HepG2 (cell line): ENCODE measurements around the gene DLG4. TPM values are rescaled to one million over a fixed set of nuclear protein-coding genes. Genes with fewer than 3 reads are reported as not detected.

ENCODE experiments used
- CEBPG ChIP-seq: IDR thresholded peaks from 2 replicates; pipeline ENCODE4 v1.6.1; 2016
- GATAD2A ChIP-seq: IDR thresholded peaks from 2 replicates; pipeline ENCODE4 v1.6.1; 2016
- JARID2 ChIP-seq: sonication (generic); formaldehyde crosslinking; IDR thresholded peaks from 2 replicates; pipeline ENCODE4 v1.8.1; 2023; ENCODE audit warnings: missing genetic modification reagents, inconsistent platforms; ENCODE audit not compliant: insufficient replicate concordance
- NCOR1 ChIP-seq: fragments of 200-600 bp; sonication (generic); IDR thresholded peaks from 2 replicates; pipeline ENCODE4 v1.7.0; 2017; ENCODE audit warnings: antibody characterized with exemption, low read length, borderline replicate concordance
- NR2F6 ChIP-seq, 2 experiments: IDR thresholded peaks; 2 replicates each; pipeline ENCODE4 v1.6.1; 2016; ENCODE audit warnings: antibody characterized with exemption in 1 of 2, mild to moderate bottlenecking in 1 of 2
- ZFAT ChIP-seq: sonication (generic); formaldehyde crosslinking; conservative IDR thresholded peaks from 2 replicates; pipeline ENCODE4 v1.8.1; 2023; ENCODE audit warnings: missing genetic modification reagents, inconsistent platforms
- ZNF605 ChIP-seq: sonication (generic); formaldehyde crosslinking; IDR thresholded peaks from 2 replicates; pipeline ENCODE4 v1.8.0; 2022; ENCODE audit warnings: mild to moderate bottlenecking, missing genetic modification reagents
- ZNF850 ChIP-seq: sonication (generic); formaldehyde crosslinking; conservative IDR thresholded peaks from 2 replicates; pipeline ENCODE4 v1.9.0; 2021; ENCODE audit warnings: mild to moderate bottlenecking, missing genetic modification reagents
- polyA plus RNA-seq, 8 experiments: library from polyadenylated mRNA; depleted of rRNA in 3 of 8; stranded (reverse) in 7 of 8; unstranded in 1 of 8; fragments of >200 nt; fragmentation: Illumina TruSeq in 4 of 8; extraction: Trizol in 4 of 8; gene quantifications; 2 replicates each; pipeline versions ENCODE4 v1.2.1 to v1.2.3, GENCODE V29; 2011 to 2016; ENCODE audit warnings: low read depth in 4 of 8, missing spikeins in 1 of 8, mixed read lengths in 1 of 8; ENCODE audit not compliant: insufficient read depth in 1 of 8
- total RNA-seq, 5 experiments: library from RNA; depleted of rRNA; stranded (reverse); fragments of >200 nt; fragmentation: Illumina TruSeq; extraction: Trizol; gene quantifications; 2 replicates each; pipeline ENCODE4 v1.2.3, GENCODE V29; 2016; ENCODE audit warnings: low read depth in 1 of 5
- TF ChIP-seq, protein P1 (sequence below): sonication (generic); formaldehyde crosslinking; IDR thresholded peaks from 2 replicates; pipeline ENCODE4 v1.5.0; 2020; ENCODE audit warnings: mild to moderate bottlenecking, missing genetic modification reagents, borderline replicate concordance
- TF ChIP-seq, protein P2 (sequence below): sonication (generic); formaldehyde crosslinking; IDR thresholded peaks from 2 replicates; pipeline ENCODE4 v1.8.1; 2023; ENCODE audit warnings: mild to moderate bottlenecking, missing genetic modification reagents
- TF ChIP-seq, protein P3 (sequence below): sonication (generic); formaldehyde crosslinking; IDR thresholded peaks from 2 replicates; pipeline ENCODE4 v1.8.1; 2022; ENCODE audit warnings: low read depth, mild to moderate bottlenecking, missing genetic modification reagents
- TF ChIP-seq, protein P4 (sequence below): sonication (generic); formaldehyde crosslinking; IDR thresholded peaks from 2 replicates; pipeline ENCODE4 v1.8.0; 2022; ENCODE audit warnings: mild to moderate bottlenecking, missing genetic modification reagents, moderate library complexity

DLG4 gene
- total and polyA plus RNA-seq, 2 of the 13 experiments (the other 11 are each of a cell fraction or from before 2014, with no cell fraction given), result 0.71 to 4.3 TPM

DNA sequence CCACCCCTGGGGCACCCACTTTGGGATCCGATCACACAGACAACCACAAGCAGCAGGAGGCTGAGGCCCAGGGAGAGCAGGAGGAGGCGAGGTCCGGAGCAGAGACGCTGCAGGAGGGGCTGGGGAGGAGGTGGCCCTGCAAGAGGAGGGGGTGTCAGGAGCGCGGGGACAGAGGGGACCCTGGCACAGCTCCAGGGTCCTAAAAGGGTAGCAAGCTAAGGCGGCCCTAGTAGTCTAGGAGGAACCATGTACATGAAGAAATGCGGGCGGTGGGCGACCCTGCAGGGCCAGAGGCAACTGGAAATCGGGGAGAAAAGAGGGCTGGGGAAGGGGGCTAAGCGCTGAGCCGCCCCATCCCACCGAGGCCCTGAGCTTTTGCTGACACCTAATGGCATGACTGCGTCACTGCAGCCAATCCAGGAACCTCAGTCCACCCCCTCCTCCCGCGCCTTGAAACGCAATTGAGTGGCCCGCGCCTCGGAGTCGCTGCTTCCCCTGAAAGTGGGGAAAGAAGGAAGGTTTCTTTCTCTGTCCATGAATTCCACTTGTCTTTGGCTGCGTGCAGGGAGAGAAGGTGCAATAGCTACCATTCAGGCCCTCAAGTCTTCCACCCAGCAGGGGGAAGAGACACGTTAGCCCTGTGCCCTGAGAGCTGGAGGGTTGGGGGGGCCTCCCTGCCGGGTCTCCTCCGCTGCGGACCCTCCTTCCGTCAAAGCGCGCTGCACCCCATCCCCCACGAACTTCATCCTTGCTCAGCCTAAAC, 42.3 kb downstream of the DLG4 start (continued):
- TF ChIP-seq, protein P1, sequence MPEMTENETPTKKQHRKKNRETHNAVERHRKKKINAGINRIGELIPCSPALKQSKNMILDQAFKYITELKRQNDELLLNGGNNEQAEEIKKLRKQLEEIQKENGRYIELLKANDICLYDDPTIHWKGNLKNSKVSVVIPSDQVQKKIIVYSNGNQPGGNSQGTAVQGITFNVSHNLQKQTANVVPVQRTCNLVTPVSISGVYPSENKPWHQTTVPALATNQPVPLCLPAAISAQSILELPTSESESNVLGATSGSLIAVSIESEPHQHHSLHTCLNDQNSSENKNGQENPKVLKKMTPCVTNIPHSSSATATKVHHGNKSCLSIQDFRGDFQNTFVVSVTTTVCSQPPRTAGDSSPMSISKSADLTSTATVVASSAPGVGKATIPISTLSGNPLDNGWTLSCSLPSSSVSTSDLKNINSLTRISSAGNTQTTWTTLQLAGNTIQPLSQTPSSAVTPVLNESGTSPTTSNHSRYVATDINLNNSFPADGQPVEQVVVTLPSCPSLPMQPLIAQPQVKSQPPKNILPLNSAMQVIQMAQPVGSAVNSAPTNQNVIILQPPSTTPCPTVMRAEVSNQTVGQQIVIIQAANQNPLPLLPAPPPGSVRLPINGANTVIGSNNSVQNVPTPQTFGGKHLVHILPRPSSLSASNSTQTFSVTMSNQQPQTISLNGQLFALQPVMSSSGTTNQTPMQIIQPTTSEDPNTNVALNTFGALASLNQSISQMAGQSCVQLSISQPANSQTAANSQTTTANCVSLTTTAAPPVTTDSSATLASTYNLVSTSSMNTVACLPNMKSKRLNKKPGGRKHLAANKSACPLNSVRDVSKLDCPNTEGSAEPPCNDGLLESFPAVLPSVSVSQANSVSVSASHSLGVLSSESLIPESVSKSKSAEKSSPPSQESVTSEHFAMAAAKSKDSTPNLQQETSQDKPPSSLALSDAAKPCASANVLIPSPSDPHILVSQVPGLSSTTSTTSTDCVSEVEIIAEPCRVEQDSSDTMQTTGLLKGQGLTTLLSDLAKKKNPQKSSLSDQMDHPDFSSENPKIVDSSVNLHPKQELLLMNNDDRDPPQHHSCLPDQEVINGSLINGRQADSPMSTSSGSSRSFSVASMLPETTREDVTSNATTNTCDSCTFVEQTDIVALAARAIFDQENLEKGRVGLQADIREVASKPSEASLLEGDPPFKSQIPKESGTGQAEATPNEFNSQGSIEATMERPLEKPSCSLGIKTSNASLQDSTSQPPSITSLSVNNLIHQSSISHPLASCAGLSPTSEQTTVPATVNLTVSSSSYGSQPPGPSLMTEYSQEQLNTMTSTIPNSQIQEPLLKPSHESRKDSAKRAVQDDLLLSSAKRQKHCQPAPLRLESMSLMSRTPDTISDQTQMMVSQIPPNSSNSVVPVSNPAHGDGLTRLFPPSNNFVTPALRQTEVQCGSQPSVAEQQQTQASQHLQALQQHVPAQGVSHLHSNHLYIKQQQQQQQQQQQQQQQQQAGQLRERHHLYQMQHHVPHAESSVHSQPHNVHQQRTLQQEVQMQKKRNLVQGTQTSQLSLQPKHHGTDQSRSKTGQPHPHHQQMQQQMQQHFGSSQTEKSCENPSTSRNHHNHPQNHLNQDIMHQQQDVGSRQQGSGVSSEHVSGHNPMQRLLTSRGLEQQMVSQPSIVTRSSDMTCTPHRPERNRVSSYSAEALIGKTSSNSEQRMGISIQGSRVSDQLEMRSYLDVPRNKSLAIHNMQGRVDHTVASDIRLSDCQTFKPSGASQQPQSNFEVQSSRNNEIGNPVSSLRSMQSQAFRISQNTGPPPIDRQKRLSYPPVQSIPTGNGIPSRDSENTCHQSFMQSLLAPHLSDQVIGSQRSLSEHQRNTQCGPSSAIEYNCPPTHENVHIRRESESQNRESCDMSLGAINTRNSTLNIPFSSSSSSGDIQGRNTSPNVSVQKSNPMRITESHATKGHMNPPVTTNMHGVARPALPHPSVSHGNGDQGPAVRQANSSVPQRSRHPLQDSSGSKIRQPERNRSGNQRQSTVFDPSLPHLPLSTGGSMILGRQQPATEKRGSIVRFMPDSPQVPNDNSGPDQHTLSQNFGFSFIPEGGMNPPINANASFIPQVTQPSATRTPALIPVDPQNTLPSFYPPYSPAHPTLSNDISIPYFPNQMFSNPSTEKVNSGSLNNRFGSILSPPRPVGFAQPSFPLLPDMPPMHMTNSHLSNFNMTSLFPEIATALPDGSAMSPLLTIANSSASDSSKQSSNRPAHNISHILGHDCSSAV, result no peak
- no peak; the same call in 1 of the 2 replicates for TF ChIP-seq ZNF605
- 0 out of 2 replicates have a peak, but pooled peaks have one; percentile 24 for TF ChIP-seq CEBPG (CRISPR knock-in tag)
- no peak for TF ChIP-seq NCOR1
- 0 out of 2 replicates have a peak, but pooled peaks have one; percentile 73 for TF ChIP-seq ZNF850 (CRISPR knock-in tag)
- TF ChIP-seq, protein P2, sequence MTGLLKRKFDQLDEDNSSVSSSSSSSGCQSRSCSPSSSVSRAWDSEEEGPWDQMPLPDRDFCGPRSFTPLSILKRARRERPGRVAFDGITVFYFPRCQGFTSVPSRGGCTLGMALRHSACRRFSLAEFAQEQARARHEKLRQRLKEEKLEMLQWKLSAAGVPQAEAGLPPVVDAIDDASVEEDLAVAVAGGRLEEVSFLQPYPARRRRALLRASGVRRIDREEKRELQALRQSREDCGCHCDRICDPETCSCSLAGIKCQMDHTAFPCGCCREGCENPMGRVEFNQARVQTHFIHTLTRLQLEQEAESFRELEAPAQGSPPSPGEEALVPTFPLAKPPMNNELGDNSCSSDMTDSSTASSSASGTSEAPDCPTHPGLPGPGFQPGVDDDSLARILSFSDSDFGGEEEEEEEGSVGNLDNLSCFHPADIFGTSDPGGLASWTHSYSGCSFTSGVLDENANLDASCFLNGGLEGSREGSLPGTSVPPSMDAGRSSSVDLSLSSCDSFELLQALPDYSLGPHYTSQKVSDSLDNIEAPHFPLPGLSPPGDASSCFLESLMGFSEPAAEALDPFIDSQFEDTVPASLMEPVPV (CRISPR knock-in tag), result no peak
- TF ChIP-seq, protein P3, sequence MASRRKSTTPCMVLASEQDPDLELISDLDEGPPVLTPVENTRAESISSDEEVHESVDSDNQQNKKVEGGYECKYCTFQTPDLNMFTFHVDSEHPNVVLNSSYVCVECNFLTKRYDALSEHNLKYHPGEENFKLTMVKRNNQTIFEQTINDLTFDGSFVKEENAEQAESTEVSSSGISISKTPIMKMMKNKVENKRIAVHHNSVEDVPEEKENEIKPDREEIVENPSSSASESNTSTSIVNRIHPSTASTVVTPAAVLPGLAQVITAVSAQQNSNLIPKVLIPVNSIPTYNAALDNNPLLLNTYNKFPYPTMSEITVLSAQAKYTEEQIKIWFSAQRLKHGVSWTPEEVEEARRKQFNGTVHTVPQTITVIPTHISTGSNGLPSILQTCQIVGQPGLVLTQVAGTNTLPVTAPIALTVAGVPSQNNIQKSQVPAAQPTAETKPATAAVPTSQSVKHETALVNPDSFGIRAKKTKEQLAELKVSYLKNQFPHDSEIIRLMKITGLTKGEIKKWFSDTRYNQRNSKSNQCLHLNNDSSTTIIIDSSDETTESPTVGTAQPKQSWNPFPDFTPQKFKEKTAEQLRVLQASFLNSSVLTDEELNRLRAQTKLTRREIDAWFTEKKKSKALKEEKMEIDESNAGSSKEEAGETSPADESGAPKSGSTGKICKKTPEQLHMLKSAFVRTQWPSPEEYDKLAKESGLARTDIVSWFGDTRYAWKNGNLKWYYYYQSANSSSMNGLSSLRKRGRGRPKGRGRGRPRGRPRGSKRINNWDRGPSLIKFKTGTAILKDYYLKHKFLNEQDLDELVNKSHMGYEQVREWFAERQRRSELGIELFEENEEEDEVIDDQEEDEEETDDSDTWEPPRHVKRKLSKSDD (CRISPR knock-in tag), result no peak
- TF ChIP-seq JARID2, result no peak
- no peak for TF ChIP-seq ZFAT (CRISPR knock-in tag)
- TF ChIP-seq NR2F6 (IDR thresholded peaks at IDR 0.05), result no peak
- TF ChIP-seq NR2F6 (CRISPR knock-in tag; IDR thresholded peaks at IDR 0.05), result no peak
- TF ChIP-seq, protein P4, sequence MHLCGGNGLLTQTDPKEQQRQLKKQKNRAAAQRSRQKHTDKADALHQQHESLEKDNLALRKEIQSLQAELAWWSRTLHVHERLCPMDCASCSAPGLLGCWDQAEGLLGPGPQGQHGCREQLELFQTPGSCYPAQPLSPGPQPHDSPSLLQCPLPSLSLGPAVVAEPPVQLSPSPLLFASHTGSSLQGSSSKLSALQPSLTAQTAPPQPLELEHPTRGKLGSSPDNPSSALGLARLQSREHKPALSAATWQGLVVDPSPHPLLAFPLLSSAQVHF (CRISPR knock-in tag), result no peak
- peak; percentile 28; the same call in 1 of the 2 replicates for TF ChIP-seq GATAD2A (CRISPR knock-in tag)
